ENCODE measurements around the gene KRTAP10-9.

DNA sequence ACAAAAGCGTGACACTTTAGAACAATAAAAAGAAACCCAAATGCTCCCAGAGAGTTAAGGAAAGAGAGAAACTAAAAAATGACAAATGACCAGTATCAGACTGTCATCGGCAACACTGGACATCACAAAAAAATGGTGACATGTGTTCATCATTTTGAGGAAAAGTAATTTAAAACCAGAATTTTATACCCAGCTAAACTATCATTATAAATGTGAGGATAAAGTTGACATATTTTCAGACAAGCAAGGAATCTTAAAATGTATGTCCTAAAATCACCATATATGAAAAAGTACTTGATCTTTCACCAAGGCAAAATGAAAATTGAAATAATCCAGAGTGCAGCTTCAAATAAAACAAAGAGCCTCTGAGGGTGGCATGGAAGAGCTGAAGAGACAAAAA is 18.0 kb downstream of the KRTAP10-9 start:
- TF ChIP-seq POLR2A (IDR thresholded peaks at IDR 0.05), result no peak
- TF ChIP-seq, protein P1, sequence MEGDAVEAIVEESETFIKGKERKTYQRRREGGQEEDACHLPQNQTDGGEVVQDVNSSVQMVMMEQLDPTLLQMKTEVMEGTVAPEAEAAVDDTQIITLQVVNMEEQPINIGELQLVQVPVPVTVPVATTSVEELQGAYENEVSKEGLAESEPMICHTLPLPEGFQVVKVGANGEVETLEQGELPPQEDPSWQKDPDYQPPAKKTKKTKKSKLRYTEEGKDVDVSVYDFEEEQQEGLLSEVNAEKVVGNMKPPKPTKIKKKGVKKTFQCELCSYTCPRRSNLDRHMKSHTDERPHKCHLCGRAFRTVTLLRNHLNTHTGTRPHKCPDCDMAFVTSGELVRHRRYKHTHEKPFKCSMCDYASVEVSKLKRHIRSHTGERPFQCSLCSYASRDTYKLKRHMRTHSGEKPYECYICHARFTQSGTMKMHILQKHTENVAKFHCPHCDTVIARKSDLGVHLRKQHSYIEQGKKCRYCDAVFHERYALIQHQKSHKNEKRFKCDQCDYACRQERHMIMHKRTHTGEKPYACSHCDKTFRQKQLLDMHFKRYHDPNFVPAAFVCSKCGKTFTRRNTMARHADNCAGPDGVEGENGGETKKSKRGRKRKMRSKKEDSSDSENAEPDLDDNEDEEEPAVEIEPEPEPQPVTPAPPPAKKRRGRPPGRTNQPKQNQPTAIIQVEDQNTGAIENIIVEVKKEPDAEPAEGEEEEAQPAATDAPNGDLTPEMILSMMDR (IDR thresholded peaks at IDR 0.05), result no peak

Measured in heart left ventricle (tissue), 13 donors.